Aorta (tissue), 5 donors: ENCODE results near the gene LRRK1. TPM values are rescaled to one million over a fixed set of nuclear protein-coding genes. Genes with fewer than 3 reads are reported as not detected.
A peak's percentile ranks its signal among the peaks of the same experiment; 100 is the strongest.

Experiments used
- ATAC-seq: fragments of 200-7000 bp; cut with Tn5 transposase; one replicate; pipeline ENCODE4 v1.9.1; 2022; ENCODE audit warnings: moderate library complexity; ENCODE audit not compliant: low FRiP score
- DNase-seq, 2 donors: peaks; one replicate each; pipeline ENCODE4 v3.0.0-alpha.2; 2020
- H3K27ac ChIP-seq, 2 donors: one replicate each; pipeline ENCODE4 v1.5.1; 2013; ENCODE audit warnings: low read length in 2 of 2, mild to moderate bottlenecking in 2 of 2, moderate library complexity in 2 of 2, control low read depth in 1 of 2, inconsistent platforms in 1 of 2, low read depth in 1 of 2
- H3K27me3 ChIP-seq, 2 donors: one replicate each; pipeline ENCODE4 v1.6.1; 2013; ENCODE audit warnings: control low read depth in 1 of 2, low read length in 1 of 2, mild to moderate bottlenecking in 1 of 2, moderate library complexity in 1 of 2; ENCODE audit not compliant: insufficient read depth in 2 of 2, control insufficient read depth in 1 of 2
- H3K36me3 ChIP-seq, 2 donors: one replicate each; pipeline ENCODE4 v1.6.1; 2013; ENCODE audit warnings: control low read depth in 1 of 2, low read length in 1 of 2, mild to moderate bottlenecking in 1 of 2; ENCODE audit not compliant: insufficient read depth in 2 of 2, control insufficient read depth in 1 of 2
- H3K4me1 ChIP-seq, 2 donors: one replicate each; pipeline ENCODE4 v1.6.1; 2013; ENCODE audit warnings: low read length in 2 of 2, control low read depth in 1 of 2, mild to moderate bottlenecking in 1 of 2, moderate library complexity in 1 of 2; ENCODE audit not compliant: insufficient read depth in 2 of 2, control insufficient read depth in 1 of 2
- H3K4me3 ChIP-seq, 2 donors: one replicate each; pipeline ENCODE4 v1.5.1; 2013; ENCODE audit warnings: low read length in 2 of 2, control low read depth in 1 of 2, mild to moderate bottlenecking in 1 of 2
- H3K9me3 ChIP-seq: one replicate; pipeline ENCODE4 v1.6.1; 2013; ENCODE audit warnings: mild to moderate bottlenecking, low read length; ENCODE audit not compliant: control insufficient read depth
- WGBS, 2 donors: extraction: QIAGEN DNeasy Blood & Tissue Kit; methylation state at CpG; one replicate each; pipeline ENCODE4 v1.1.7; 2013; 5-methylcytosine and 5-hydroxymethylcytosine counted together
- intact Hi-C, 2 donors: fragments of 100-400 bp; cut with DNase I; formaldehyde crosslinking; loops; one replicate each; pipeline versions ENCODE4 v1.14.2 to v1.15.0; 2022
- polyA plus RNA-seq, 2 donors: library from polyadenylated mRNA; stranded (reverse); fragments of 200-250 nt; gene quantifications; one replicate each; pipeline ENCODE4 v1.2.3, GENCODE V29; 2013
- total RNA-seq, 2 donors: library from RNA; stranded (reverse); fragmentation: NEBNext Ultra II Directional; extraction: Animal tissue kit (Norgen Biotek cat#: 25700); gene quantifications; one replicate each; pipeline ENCODE4 v1.2.1, GENCODE V29; 2021
- donor health status: healthy with polysubstance abuse.
- donor health status: Bipolar disorder and iron deficiency.
- donor health status: DM: no; HTN: no; CAD: no.
- donor health status: DM: no; HTN: no; CAD: no.
- donor health status: DM: yes; HTN: yes; CAD: no.

Gene LRRK1
- total and polyA plus RNA-seq, 4 donors, result 4.0 to 34.0 (median 13.3) TPM

DNA sequence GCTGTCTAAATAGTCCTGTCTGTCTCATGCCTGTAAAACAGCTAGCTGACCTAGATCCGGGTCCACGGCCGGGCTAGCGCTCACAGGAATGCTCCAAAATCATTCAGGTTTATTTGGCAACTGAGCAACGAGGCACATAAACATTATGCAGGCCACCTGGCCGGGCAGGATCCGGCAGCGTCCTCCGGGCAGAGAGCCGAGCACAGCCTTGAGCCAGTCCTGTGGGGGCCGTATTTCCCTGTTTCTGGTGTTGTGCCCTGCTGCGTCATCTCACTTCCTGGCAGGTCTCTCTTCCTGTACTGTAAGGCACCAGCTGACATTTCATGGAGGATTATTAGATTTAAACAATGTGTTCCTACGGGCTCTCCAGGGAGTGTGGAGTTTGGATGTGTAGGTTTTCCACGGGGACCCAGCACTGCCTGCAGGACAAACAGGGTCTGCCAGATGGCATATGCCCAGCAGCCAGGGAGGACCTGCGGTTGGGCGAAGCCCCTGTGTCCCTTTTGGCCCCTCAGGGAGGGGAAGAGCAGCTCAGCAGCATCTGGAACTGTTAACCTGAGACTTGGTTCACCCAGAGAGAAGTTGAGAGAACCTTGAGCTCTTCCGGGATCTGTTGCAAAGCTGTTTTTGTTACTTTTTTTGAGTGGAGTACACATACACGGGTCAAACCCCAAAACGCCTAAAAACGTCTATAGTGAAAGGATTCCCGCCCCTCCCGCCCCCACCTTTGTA, 16.6 kb upstream of the LRRK1 start:
- H3K36me3 ChIP-seq, result no peaks in the 10 kb centered on the region
- WGBS, 2 donors, result 23 to 29% methylated on average over 22 of the region's 22 CpGs
- DNase-seq (peak; percentile 83 to 89), ATAC-seq (peak; percentile 79)
- no peaks in the 10 kb centered on the region for H3K9me3 ChIP-seq
- intact Hi-C loops, result no loop called here
- peaks cover 0 to 3% of the 10 kb centered on the region in 2 donors for H3K4me1 ChIP-seq
- H3K27ac ChIP-seq, result peak overlapping the region in 1 of 2 donors; percentile 62
- no peaks in the 10 kb centered on the region for H3K27me3 ChIP-seq
- no peak overlapping the region for H3K4me3 ChIP-seq

DNA sequence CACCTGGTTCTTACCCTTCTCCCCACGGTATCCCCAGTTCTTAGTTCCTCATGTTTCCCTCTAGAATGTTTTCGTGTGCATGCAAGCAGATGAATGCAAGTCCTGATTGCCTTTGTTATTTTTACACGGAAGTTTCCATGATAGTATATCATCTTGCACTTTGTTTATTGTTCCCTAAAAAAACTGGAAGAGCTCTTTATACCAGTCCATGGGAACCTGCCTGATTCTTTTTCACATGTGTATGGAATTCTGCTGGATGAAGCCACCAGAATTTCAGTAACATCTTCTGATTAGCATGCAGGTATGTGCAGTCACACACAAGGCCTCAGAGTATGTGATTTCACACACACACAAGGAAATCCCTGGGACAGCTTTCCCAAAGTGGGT, 16.0 kb upstream of the LRRK1 start:
- no peak overlapping the region for H3K27ac ChIP-seq
- H3K36me3 ChIP-seq, result no peaks in the 10 kb centered on the region
- H3K9me3 ChIP-seq, result no peaks in the 10 kb centered on the region
- 76 to 80% methylated on average over 3 of the region's 3 CpGs for WGBS, 2 donors
- DNase-seq, result no peak
- peaks cover 0 to 3% of the 10 kb centered on the region in 2 donors for H3K4me1 ChIP-seq
- H3K27me3 ChIP-seq, result no peaks in the 10 kb centered on the region
- ATAC-seq, result no peak
- no peak overlapping the region for H3K4me3 ChIP-seq
- intact Hi-C loops, result no loop called here

DNA sequence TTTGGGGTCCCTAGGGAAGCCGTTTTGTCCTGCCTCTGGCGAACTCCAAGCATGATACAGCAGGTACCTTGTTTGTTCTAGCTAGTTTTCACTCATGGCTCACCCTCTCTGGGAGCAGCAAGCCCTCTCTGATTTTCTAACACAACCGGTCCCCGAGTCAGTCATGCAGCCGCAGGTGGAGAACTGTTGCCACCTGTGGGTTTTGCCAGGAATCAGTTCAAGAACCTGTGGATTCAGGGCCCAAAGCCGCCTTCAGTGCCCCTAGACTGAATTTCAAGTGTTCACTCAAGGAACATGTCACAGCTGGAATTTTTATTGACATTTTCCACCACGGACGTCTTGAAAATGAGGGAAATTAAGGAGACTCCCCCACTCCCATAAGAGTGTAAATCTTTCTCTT, 13.3 kb upstream of the LRRK1 start:
- Histone ChIP-seq H3K27me3 (no peaks in the 10 kb centered on the region), H3K9me3 (no peaks in the 10 kb centered on the region), H3K4me3 (no peak overlapping the region), H3K4me1 (no peaks in the 10 kb centered on the region), H3K36me3 (no peaks in the 10 kb centered on the region), H3K27ac (no peak overlapping the region)
- DNase-seq (no peak), ATAC-seq (no peak)
- WGBS, 2 donors, result 79 to 83% methylated on average over 8 of the region's 8 CpGs
- intact Hi-C loops, result no loop called here

DNA sequence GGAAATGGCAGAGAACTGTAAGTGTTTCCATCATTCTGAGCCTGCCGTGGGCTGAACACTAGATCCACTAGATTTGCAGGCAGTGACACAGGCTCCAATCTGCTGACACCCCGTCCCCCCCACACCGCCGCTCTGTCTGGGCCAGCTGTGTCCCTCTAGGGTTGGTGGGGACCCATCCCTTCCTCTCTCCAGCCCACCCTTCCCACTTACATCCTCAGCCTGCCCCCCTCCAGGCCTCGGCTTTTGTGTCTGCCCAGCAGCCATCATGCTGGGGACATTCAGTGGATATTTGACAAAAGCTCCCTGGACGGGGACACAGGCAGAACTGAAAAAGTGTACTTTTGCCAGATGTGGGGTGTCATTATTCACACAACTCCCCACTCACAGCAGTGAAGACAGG, 10.7 kb upstream of the LRRK1 start:
- WGBS, 2 donors, result 77 to 88% methylated on average over 6 of the region's 6 CpGs
- ATAC-seq (no peak), DNase-seq (peak in 1 of 2 donors; percentile 47)
- no peak overlapping the region for H3K4me3 ChIP-seq
- H3K36me3 ChIP-seq, result no peaks in the 10 kb centered on the region
- no peak overlapping the region for H3K27ac ChIP-seq
- H3K9me3 ChIP-seq, result no peaks in the 10 kb centered on the region
- no peaks in the 10 kb centered on the region for H3K27me3 ChIP-seq
- no peaks in the 10 kb centered on the region for H3K4me1 ChIP-seq
- intact Hi-C loops, result no loop called here

DNA sequence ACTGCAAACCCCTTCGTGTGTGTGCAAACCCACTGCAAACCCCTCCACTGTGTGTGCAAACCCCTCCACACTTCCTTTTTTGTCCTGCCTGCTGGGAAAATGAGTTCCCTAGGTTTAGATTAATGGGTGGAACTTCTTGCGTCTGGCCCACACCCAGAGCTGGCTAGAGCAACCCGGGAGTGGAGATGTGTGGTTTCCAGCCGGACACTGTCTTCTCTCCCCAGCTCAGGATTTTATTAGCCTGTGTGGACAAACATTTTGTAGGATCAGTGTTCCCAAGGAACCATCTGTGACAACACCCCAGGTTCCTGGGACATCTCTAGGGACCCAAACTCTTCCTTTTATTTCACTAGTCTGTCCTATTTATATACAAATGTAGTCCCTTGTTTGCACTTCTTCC, 9.6 kb upstream of the LRRK1 start:
- ATAC-seq (no peak), DNase-seq (peak in 1 of 2 donors; percentile 30)
- Histone ChIP-seq H3K36me3 (no peaks in the 10 kb centered on the region), H3K4me3 (no peak overlapping the region), H3K27ac (no peak overlapping the region), H3K9me3 (no peaks in the 10 kb centered on the region), H3K4me1 (no peaks in the 10 kb centered on the region), H3K27me3 (no peaks in the 10 kb centered on the region)
- WGBS, 2 donors, result 86 to 87% methylated on average over 4 of the region's 4 CpGs
- intact Hi-C loops, result no loop called here

DNA sequence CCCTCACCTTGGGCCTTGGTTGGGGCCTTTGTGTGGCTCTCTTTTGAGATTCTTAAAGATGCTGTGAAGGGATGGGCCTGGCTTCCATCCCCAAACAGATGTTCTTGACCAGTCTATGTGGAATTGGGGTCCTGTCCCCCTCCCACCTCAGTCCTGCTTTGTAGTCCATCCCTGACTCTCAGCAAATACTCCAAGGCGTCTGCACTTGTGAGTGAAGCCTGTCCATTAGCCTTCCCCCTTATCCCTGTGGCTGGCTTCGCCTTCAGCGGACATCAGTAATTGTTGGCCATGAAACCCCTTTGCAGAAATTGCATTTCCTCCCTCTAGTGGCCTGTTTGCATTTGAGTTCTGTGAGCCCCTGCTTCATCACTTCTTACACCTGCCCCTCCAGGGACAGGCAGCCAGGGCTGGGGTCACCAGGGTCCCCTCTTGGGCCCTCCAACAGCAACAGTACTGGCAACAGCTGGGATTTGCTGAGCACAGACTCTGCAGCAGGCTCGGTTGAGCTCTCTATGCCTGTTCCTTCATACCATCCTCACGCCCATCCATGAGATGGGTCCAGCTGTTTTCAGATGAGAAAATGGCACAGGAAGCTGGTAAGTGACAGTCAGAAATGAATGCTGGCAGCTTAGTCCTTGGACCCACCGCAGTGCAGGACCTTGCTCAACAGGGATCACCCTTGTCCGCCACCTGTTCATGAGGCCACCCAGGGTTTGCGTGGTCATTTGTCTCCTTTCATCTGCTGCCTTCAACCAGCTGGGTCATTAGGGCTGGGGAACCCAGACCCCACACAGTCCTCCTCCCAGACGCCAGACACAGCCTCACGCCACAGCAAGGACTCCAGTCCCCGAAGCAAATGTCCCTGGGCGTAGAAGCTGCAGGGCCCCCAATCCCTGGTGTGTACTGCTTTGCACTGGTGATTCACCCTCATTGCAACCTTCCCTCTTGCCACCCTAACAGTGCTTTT, 8.9 kb upstream of the LRRK1 start:
- no peaks in the 10 kb centered on the region for H3K36me3 ChIP-seq
- H3K27ac ChIP-seq, result no peak overlapping the region
- H3K4me1 ChIP-seq, result no peaks in the 10 kb centered on the region
- DNase-seq, result peak in 1 of 2 donors; percentile 38
- intact Hi-C loops, result loop anchor here in 1 of 2 donors (10.0 kb wide), 1 partner anchor 345 kb away; the partner anchor contains the start of gene CHSY1
- H3K9me3 ChIP-seq, result no peaks in the 10 kb centered on the region
- peak; percentile 46 for ATAC-seq
- H3K4me3 ChIP-seq, result no peak overlapping the region
- WGBS, 2 donors, result 83 to 85% methylated on average over 11 to 12 of the region's 12 CpGs
- H3K27me3 ChIP-seq, result no peaks in the 10 kb centered on the region

DNA sequence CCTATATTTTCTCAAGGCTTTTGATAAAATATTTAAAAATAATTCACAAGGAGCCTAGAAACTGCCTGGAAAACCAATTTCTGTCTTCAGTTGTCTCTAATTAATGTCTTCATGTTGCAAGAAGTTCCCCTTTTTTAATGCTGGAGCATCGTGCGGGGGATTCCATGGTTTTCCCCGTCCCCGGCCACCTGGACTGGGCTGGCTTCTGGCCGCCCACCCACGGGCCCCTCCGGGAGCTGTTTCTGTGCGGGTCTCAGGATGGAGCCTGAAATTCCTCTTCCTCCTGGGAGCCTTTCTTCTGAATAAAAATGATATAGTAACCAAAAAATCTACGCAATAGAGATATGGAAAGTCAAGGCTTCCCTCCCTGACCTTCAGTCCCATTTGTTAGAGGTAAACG, 8.1 kb upstream of the LRRK1 start:
- no peaks in the 10 kb centered on the region for H3K27me3 ChIP-seq
- ATAC-seq (no peak), DNase-seq (peak in 1 of 2 donors; percentile 39)
- H3K4me3 ChIP-seq, result no peak overlapping the region
- WGBS, 2 donors, result 87 to 89% methylated on average over 10 of the region's 10 CpGs
- no peak overlapping the region for H3K27ac ChIP-seq
- no peaks in the 10 kb centered on the region for H3K9me3 ChIP-seq
- H3K4me1 ChIP-seq, result no peaks in the 10 kb centered on the region
- intact Hi-C loops, result loop anchor here in 1 of 2 donors (10.0 kb wide), 1 partner anchor 344 kb away; the partner anchor contains the start of gene CHSY1
- no peaks in the 10 kb centered on the region for H3K36me3 ChIP-seq

DNA sequence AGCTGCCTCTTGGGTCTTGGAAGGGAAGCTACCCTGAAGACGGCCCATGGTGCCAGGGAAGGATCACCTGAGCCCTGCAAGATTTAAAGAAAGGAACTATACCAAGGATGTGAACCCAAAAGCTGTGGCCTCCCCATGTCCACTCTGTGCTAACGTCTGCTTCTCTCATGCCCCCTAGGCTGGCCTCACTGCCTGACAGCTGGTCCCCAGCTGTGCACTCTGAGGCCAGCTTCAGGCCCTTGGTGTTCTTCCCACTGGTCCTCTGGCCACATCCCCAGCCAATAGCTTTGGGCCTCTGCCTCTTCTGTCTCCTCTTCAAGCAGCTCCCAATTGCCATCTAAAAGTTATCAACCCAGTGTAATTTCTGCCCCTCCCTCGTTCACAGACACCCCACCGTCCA, 5.2 kb upstream of the LRRK1 start:
- DNase-seq (no peak), ATAC-seq (no peak)
- intact Hi-C loops, result loop anchor here in 1 of 2 donors (10.0 kb wide), 1 partner anchor 341 kb away; the partner anchor contains the start of gene CHSY1
- Histone ChIP-seq H3K36me3 (no peaks in the 10 kb centered on the region), H3K27me3 (no peaks in the 10 kb centered on the region), H3K4me1 (no peaks in the 10 kb centered on the region), H3K27ac (no peak overlapping the region), H3K9me3 (no peaks in the 10 kb centered on the region), H3K4me3 (no peak overlapping the region)
- 80 to 91% methylated on average over 4 of the region's 4 CpGs for WGBS, 2 donors
